Adrenal gland (tissue), 12 donors: ENCODE data around the gene LAMB1. TPM values are rescaled to one million over a fixed set of nuclear protein-coding genes. Genes with fewer than 3 reads are reported as not detected.

Experiments used
- DNase-seq, 7 donors: peaks; one replicate each; pipeline ENCODE4 v3.0.0-alpha.2; 2019 to 2020
- H3K27ac ChIP-seq, 5 donors: fragments of 200-600 bp; sonication (generic) in 4 of 5; 1 replicate in 3 of 5; 2 replicates in 2 of 5; pipeline versions ENCODE4 v1.5.1 to v1.8.0; 2016 to 2020; ENCODE audit warnings: mild to moderate bottlenecking in 1 of 5
- H3K27me3 ChIP-seq: fragments of 200-600 bp; 2 replicates; pipeline ENCODE4 v1.8.0; 2021
- H3K36me3 ChIP-seq, 2 donors: fragments of 200-600 bp; replicated peaks in 1 of 2; 1 replicate in 1 of 2; 2 replicates in 1 of 2; pipeline versions ENCODE4 v1.5.1 to v1.8.0; 2018 to 2022
- H3K4me1 ChIP-seq, 2 donors: fragments of 200-600 bp; replicated peaks in 1 of 2; 1 replicate in 1 of 2; 2 replicates in 1 of 2; pipeline versions ENCODE4 v1.5.1 to v1.8.0; 2018 to 2021
- H3K4me3 ChIP-seq, 4 donors: fragments of 200-600 bp; sonication (generic) in 3 of 4; one replicate each; pipeline ENCODE4 v1.5.1; 2016 to 2018
- H3K9me3 ChIP-seq, 3 donors: fragments of 200-600 bp; sonication (generic) in 1 of 3; replicated peaks in 1 of 3; 1 replicate in 2 of 3; 2 replicates in 1 of 3; pipeline versions ENCODE4 v1.5.1 to v1.8.0; 2016 to 2021
- CTCF ChIP-seq, 6 experiments: fragments of 450-650 bp in 4 of 6; fragments of 200-600 bp in 2 of 6; sonication (generic) in 1 of 6; IDR thresholded peaks; 1 replicate in 5 of 6; 2 replicates in 1 of 6; pipeline versions ENCODE4 v1.5.1 to v1.8.0; 2016 to 2021; ENCODE audit warnings: antibody characterized with exemption in 6 of 6, mild to moderate bottlenecking in 2 of 6, moderate library complexity in 1 of 6
- POLR2A ChIP-seq, 2 donors: fragments of 450-650 bp; IDR thresholded peaks; one replicate each; pipeline ENCODE4 v1.6.1; 2017; ENCODE audit warnings: antibody characterized with exemption in 2 of 2, mild to moderate bottlenecking in 2 of 2, moderate library complexity in 1 of 2
- WGBS, 4 donors: extraction: QIAGEN DNeasy Blood & Tissue Kit in 2 of 4; methylation state at CpG; one replicate each; pipeline versions ENCODE4 v1.1.5 to v1.1.7; 2013 to 2017; 5-methylcytosine and 5-hydroxymethylcytosine counted together
- intact Hi-C, 2 donors: fragments of 100-400 bp; cut with DNase I; formaldehyde crosslinking; loops; one replicate each; pipeline versions ENCODE4 v1.14.1 to v1.15.0; 2022 to 2023
- polyA plus RNA-seq, 3 donors: library from polyadenylated mRNA; stranded (reverse); fragments of 200-250 nt in 2 of 3; fragments of 350-450 nt in 1 of 3; fragmentation: Illumina TruSeq in 1 of 3; extraction: RNeasy Lipid Tissue Mini Kit (QIAGEN cat#74804) in 1 of 3; gene quantifications; one replicate each; pipeline ENCODE4 v1.2.3, GENCODE V29; 2013 to 2014
- total RNA-seq, 9 donors: library from RNA; depleted of rRNA in 4 of 9; stranded (reverse); fragments of >200 nt in 4 of 9; fragments of 120-200 nt in 1 of 9; fragmentation: NEBNext Ultra II Directional in 1 of 9; extraction: Animal tissue kit (Norgen Biotek cat#: 25700) in 1 of 9; gene quantifications; one replicate each; pipeline versions ENCODE4 v1.1.0 to v1.2.4, GENCODE V29; 2013 to 2023
- donor health status: healthy with polysubstance abuse.
- donor health status: Bipolar disorder and iron deficiency.
- donor health status: DM: yes; HTN: yes; CAD: no.
- donor health status: DM: no; HTN: no; CAD: no.
- donor health status: DM: no; HTN: no; CAD: no.
- donor health status: DM: yes; HTN: yes; CAD: no.

Gene LAMB1
- total and polyA plus RNA-seq, 12 donors = 48.6 to 164 (median 90.2) TPM

- no peak for DNase-seq
- Histone ChIP-seq H3K4me1 (peaks cover 29 to 52% of the 10 kb centered on the region in 2 donors), H3K27me3 (no peaks in the 10 kb centered on the region), H3K27ac (peak overlapping the region; percentile 60 to 87 (median 81)), H3K36me3 (peaks cover 0 to under 1% of the 10 kb centered on the region in 2 donors), H3K9me3 (no peaks in the 10 kb centered on the region), H3K4me3 (no peak overlapping the region)
- 33 to 57% (median 47%) methylated on average over 1 of the region's 1 CpG for WGBS, 4 donors
- intact Hi-C loops = no loop called here
- TF ChIP-seq CTCF (IDR thresholded peaks at IDR 0.05) (no peak), POLR2A (IDR thresholded peaks at IDR 0.05) (no peak)
These were observed 53.5 kb downstream of the LAMB1 start for GRCh38 chr7:107949443-107949935.

GRCh38 chr7:107948645-107949442 is 54.1 kb downstream of the LAMB1 start:
- Histone ChIP-seq H3K27ac (peak overlapping the region; percentile 60 to 87 (median 81)), H3K36me3 (no peaks in the 10 kb centered on the region), H3K9me3 (no peaks in the 10 kb centered on the region), H3K4me1 (peaks cover 29 to 52% of the 10 kb centered on the region in 2 donors), H3K27me3 (no peaks in the 10 kb centered on the region), H3K4me3 (no peak overlapping the region)
- intact Hi-C loops = no loop called here
- TF ChIP-seq POLR2A (IDR thresholded peaks at IDR 0.05) = no peak
- TF ChIP-seq CTCF (IDR thresholded peaks at IDR 0.05) = no peak
- WGBS, 4 donors = 33 to 40% (median 38%) methylated on average over 7 of the region's 7 CpGs
- peak; percentile 34 to 83 (median 66) for DNase-seq

- Histone ChIP-seq H3K27ac (peak overlapping the region in 2 of 5 donors; percentile 11 to 47), H3K4me3 (no peak overlapping the region), H3K36me3 (no peaks in the 10 kb centered on the region), H3K9me3 (no peaks in the 10 kb centered on the region), H3K4me1 (peaks cover 21 to 37% of the 10 kb centered on the region in 2 donors), H3K27me3 (no peaks in the 10 kb centered on the region)
- intact Hi-C loops = no loop called here
- TF ChIP-seq CTCF (IDR thresholded peaks at IDR 0.05) = no peak
- no peak for TF ChIP-seq POLR2A (IDR thresholded peaks at IDR 0.05)
- DNase-seq = no peak
- 82 to 91% (median 85%) methylated on average over 6 of the region's 6 CpGs for WGBS, 4 donors
These were observed 56.1 kb downstream of the LAMB1 start for GRCh38 chr7:107946881-107947280.

GRCh38 chr7:107946451-107946850 is 56.5 kb downstream of the LAMB1 start:
- peaks cover 21 to 32% of the 10 kb centered on the region in 2 donors for H3K4me1 ChIP-seq
- WGBS, 4 donors = 55 to 60% (median 56%) methylated on average over 2 of the region's 2 CpGs
- H3K36me3 ChIP-seq = no peaks in the 10 kb centered on the region

More at GRCh38 chr7:107946451-107946850, 56.5 kb downstream of the LAMB1 start:
- intact Hi-C loops = no loop called here
- no peak for DNase-seq
- TF ChIP-seq CTCF (IDR thresholded peaks at IDR 0.05) (no peak), POLR2A (IDR thresholded peaks at IDR 0.05) (no peak)
- H3K27me3 ChIP-seq = no peaks in the 10 kb centered on the region
- H3K9me3 ChIP-seq = no peaks in the 10 kb centered on the region
- H3K27ac ChIP-seq = peak overlapping the region in 2 of 5 donors; percentile 11 to 47
- H3K4me3 ChIP-seq = no peak overlapping the region
